COLO668 (cell line): Measurements from ENCODE around the gene DCAF6.

ENCODE experiments used
- DNase-seq: peaks from one replicate; lab custom pipeline; 2025; ENCODE audit not compliant: unreplicated experiment; lab: John Stamatoyannopoulos, UW

DCAF6 gene

DNA sequence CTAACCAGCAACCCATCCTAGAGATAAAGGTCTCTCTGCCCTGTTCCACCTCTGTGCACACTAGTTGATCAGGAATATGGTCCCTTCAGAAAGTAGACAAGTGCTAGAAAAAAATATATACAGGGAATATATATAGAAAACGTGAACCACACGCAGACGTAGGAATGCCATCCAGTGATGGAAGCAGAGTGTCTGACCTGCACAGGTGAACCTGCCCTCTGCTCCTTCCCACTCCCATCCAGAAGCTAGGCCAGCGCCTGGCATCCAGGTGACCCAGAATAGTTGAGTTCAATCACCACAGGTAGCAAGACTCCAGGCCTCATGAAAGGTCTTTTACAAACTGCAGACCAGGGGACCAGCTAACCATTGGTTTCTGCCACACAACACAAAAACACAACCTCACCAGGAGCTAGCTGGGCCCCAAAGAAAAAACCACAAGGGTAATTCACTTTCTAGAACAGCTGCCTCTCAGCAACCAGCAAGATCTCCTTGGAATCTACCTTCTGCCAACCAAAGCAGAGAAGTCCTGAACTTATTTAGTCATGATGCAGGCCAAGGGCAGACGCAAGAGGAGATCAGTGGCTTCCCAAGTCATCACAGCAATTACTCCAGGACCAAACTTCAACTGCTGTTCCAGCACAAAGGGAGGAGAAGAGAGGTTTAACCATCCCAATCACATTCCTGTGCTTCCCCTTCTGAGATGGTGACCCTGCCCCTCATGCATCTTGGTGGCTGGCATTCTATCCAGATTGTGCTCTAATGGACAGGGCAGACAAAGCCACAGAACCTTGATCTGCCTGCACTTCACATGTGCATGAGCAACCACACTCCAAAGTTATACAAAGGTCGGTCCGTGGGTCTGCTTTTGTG lies 147.2 kb downstream of the DCAF6 start:
- no peak for DNase-seq

DNA sequence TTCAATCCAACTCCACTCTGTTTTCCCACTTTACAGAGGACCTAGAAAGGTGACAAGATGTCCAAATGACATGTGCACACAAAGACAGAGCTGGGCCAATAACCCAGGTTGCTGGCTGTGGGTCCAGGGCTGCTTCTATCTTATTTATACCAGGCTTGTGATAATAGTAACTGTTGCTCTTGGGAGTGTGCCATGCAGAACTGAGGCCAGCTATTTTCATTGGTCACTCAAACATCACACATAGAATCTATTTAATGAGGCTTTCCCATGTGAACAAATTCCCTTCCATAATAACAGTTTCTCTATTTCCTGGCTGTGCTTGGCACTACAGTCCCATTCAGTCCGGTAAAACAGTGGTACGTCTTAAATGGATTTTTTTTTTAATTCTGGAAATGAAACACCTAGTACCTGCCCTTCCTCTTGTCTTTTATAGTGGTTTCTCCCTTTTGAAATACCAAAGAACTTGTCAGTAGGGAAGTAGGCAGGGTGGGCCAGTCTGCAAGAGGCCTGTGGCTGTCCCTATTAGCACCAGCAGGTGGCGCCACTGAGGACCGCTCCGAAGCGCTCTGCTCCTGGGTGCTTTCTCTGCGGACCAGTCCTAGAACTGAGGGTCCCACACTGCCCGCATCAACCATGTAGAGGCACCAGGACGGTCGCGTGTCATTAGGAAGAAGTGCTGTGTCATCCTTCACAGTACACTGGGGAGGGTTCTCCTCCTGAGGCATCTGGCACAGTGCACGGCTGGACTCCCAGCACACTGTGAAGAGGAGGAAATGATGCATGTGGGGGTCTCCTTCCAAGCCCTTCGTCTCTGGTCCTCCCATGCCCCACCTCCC lies 148.1 kb downstream of the DCAF6 start:
- peak; percentile 39 for DNase-seq

DNA sequence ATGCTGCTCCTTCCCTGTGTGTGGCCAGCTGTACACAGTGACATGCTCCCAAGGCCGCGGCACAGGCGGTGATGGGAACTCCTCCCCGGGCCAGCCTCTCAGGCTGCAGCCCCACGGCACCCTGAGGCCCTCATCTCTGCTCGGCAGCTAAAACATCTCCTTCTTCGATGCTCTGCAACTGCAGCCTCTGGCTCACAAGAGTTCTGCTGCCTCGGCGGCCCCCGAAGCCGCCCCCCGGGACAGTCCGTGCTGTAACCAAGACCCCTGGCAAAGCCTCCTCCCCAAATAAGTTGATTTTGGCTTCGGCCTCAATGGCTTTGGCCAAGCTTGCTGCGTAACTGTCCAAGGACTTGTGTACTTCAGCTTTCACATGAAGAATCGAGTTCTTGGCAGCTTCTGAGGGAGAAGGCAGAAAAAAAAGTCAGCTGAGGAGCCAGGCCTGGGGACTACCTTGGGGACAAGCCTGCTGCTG lies 149.0 kb downstream of the DCAF6 start:
- DNase-seq = no peak

DNA sequence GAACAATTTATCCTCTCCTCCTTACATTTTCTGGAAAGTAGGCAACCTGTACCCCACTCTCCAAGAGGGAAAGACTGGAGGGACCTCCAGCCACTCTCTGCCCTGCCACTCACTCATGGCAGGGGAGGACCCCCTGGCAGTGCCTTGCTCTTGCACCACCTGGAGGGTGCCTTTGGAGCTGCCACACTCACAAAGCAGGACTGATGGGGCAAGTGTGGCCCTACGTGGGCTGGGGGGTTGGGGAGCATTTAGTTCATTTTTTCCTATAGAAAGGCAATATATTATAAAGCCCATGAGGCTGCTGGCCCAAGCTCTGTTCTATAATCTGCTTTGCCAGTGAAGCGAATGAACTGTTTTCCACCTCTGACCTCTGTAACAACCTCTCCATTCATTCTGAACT lies 150.0 kb downstream of the DCAF6 start:
- no peak for DNase-seq

DNA sequence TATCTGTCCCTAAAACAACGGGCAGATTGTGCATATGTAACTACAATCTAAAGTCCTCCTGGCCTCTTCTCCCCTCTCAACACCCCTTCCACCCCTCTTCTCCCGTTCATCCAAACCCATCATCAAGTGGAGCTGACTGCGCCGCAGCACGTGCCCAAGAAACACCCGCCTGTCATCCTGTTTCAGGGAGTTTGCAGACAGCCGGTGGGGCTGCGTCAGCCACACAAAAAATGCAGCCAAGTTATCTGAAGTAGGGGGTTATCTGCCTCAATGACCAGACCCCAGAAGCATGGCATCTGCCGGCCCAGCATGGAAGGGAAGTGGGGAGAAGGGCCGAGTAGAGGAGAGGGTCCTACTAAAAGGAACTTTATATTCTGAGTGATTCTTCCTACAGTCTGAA lies 151.2 kb downstream of the DCAF6 start:
- DNase-seq = no peak

DNA sequence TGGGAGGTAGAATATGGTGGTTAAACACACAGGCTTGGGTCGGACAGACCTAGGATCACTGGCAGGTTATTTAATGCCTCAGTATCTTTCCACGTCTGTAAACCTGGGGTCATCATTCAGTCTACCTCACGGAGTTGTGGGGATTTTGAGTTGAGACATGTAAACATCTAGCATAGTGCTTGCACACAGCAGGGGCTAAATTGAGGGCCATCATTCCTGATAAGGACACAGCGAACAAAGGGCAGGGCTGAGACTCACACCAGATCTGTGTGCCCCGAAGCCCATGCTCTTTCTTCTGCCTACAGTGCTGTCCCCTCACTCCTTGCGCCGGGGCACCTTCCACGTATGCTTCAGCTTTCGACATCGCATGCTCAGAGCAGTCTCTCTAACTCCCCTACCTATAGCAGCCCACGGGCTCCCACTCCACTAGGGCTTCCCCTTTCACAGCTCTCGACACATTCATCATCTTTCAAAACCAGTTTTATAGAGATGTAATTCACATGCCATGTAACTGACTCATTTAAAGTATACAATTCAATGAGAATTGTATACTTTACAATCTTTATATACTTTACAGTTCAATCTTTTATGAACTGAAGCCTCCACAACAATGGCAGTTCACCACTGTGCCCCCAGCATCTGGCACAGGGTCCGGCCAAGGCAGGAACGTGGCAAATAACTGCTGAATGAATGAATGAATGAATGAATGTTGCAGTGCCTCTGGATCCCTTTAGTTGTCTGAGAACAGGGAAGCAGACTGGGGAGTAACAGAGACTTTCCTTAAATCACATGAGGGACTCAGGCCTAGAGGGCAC lies 152.2 kb downstream of the DCAF6 start:
- no peak for DNase-seq

DNA sequence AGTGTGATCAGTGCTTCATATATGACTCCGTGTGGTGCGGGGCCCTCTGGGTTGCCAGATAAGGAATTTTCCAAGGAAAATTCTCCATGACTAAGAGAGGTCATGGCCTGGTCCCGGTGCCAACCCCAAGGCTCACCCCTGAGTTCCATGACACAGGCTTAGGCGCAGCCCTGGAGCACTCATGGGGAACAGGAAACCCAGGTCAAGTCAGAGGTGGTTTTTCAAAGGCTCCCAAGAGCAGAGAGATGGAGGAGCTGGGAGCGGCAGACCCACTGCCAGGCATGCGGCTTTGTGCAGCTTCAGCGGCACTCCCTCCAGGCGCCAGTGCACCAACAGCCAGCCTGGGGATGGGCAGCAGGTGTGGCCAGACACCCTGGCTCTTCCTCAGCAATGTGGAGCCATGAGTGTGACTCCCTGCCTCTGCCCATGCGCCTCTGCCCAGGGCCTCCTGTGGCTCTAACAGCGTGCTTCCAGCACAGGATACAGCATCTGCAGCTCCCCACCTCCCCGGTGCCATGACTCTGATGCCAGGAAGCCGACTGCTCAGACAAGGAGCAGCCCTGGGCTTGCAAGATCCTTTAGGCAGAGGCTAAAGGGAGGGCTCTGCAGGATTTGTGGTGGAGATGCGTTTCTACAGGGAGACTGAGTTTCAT lies 153.0 kb downstream of the DCAF6 start:
- DNase-seq = no peak

DNA sequence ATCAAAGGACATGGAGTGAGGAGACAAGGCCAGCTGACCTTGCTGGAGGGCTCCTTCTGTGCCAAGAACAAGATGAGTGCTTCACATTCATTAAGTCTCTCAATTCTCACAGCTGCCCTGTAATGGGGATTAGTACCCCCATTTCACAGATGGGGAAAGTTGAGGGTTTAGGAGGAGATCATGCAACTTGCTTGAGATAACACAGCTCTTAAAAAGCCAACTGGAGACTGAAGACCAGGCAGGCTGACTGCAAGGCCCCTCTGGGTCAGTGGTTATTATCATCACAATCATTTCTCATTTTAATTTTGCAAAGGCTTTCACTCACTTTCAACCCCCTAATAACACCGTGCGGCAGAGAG lies 153.5 kb downstream of the DCAF6 start:
- DNase-seq = no peak

DNA sequence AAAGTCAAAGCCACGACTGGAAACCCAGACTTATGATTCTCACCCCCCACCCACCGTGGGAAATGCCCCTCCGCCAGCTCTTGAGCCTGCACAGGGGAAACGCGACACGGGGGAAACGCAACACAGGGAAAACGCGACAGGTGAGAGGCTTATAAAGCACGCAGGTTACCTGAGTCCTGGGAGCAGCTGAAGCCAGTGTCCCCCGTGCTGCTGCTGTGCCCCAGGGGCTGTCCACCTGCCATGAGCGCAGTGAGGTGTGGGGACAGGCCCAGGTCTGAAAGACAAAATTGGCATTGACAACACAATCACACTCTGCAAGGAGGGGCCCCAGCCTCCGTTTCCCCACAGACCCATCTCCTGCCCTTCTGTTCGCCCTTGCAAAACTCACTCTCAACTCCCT lies 153.9 kb downstream of the DCAF6 start:
- DNase-seq = no peak

DNA sequence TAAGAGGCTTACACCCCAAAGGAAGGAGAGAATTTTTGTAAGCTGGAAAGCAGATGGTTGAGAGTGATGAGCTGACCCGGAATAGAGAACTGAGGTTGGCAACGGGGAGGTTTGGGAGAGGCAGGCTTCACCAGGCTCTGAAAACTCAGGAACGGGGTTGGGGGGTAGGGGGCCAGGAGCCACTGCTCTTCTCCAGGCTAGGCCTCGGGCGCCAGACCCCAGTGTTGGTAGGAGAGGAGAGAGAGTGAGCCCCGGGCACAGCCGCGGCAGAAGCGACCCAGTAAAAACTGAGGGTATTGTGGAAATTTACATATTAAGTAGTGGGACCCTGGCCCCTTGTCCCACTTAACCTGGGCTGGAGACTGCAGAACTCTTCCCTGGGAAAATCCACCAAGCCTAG lies 154.6 kb downstream of the DCAF6 start:
- DNase-seq = no peak

DNA sequence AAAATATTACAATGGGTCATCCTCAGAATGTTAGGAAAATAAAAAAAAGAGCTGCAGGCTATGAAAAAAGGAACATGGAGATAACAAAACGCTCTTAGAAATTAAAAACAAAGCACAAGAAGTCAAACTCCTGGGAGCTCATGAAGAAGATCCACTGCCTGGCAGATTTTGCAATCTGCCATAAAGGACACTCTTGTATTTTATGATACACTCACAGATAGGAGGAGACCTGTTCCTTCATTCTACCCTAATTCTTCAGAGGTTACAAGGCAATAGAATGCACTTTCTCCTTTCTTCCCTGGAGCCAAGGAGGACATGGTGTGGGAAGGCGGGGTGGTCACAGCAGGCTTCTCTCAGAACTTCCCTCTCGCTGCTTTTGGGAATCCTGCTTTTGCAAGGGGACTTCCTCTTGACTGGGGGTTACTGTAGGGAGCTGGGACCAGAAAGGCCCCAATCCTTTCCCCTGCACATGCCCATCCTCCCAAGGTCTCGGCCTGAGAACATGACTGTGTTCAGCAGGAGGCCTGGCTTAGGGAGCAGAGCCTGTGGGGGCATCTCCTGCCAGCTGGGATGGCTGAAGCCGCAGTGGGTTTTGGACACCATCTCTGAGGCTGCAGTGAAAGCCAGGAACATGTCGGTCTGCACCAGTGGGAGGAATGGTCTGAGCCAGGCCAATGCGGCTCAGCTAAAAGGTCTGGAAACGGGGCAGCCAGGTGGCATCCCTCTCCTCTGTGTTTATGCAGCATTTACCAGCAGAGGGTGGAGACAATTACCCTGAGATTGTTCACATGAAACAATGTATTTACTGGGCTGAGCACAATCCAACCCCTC lies 155.5 kb downstream of the DCAF6 start:
- no peak for DNase-seq

DNA sequence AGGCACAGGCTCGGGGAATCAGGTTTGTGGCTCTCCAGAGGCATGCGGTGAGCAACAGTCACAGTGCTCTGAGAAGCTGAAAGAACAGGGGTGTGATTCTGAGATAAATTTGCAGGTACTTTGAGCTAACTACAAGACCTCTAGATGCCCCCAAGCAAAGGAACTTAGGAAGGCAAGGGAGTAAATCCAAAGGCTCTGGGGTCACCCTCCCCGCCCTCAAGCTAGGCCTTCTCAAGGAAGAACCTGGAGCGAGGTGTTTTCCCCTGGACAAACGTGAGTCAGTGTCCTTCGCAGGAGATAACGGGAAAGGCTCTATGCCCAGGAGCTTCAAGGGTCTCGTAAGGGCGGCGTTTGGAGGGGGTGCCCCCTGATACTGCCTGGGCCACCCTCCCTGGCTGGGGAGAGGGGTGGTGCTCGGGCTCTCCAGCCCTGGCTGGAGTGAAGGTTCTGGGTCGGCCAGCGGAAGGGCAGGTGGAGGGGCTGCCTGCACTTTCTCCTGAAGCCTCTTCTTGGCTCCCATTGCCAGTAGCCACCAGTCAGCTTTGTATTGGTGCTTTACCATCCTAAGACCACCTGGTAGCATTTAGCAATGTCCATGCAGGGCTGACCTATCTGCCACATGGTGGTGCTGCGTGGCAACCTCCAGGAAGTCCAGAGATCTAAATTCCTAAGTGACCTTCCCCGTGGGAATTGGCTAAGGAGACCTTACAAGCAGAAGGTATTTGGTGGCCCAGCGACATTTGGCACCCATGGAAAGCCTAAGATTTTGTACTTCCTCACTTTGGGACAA lies 156.3 kb downstream of the DCAF6 start:
- peak; percentile 30 for DNase-seq

DNA sequence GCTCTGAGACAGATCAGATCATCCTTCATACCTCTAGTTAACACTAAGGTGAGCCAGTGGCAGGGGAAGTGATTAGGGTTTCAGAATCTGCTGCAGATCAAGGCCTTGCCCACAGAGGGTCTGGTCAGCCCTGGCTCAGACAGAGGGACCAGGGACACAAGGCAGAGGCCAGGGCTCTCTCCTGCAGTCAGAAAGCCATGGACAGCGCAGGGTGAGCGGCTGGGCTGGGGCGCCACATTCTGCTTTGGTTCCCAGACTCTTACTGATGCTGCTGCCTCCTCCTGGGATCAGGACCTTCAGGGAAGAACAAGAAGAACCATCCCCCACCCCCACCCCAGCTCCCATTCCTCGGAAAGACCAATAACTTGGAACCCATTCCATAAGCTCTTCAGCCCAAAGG lies 157.1 kb downstream of the DCAF6 start:
- no peak for DNase-seq

DNA sequence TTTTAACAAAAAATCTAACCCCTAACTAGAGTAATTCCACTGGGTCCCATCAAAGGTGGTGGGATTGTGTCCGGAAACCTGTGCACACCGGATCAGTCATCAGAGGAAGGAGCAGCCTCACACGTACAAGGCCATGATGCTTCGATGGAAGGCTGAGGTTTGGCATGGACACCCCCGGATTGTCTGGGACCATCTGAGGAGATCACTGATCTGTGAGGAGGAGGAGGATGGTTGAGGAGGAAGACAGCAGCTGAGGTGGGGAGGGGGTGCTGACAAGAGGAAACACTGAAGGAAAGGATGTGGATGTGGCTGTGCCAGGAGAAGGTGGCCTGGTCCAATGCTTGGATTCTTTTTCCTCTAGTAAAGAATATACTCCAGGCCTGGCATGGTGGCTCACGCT lies 159.0 kb downstream of the DCAF6 start:
- no peak for DNase-seq

DNA sequence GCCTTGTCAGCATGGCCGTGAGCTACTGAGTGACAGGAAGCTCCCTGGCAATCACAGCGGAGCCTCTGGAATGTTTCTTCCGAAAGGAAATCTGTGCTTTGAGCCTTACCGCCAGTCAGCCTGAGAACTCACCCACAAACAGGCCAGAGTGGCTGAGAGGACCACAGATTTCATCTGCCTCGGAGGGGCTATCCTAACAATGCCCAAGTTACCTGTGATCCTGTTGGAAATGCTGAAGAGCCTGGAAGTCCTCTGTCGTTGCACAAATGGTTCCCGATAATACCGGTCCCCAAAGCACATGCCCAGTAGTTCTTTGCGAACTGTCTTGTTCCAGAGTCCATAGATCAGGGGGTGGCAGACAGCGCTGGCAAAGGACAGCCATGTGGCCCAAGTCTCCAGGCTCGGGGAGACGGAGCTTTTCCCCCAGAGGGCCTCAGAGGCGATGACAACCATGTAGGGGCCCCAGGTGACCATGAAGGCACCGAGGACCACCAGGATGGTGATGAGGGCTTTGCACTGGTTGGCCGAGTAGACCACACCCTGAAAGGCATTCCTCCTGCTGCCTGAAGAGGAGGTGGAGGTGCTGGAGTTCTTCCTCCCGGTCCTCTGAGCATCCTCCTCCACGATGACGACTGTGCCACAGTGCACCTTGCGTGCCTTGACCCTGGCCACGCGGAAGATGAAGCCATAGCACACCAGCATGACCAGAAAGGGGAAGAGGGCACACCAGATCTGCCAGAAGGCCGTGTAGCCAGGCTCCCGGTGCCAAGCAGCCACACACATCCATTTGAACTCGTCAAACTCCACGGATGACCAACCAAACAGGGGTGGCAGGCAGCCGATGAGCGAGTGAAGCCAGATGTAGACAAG lies 160.0 kb downstream of the DCAF6 start:
- DNase-seq = no peak

DNA sequence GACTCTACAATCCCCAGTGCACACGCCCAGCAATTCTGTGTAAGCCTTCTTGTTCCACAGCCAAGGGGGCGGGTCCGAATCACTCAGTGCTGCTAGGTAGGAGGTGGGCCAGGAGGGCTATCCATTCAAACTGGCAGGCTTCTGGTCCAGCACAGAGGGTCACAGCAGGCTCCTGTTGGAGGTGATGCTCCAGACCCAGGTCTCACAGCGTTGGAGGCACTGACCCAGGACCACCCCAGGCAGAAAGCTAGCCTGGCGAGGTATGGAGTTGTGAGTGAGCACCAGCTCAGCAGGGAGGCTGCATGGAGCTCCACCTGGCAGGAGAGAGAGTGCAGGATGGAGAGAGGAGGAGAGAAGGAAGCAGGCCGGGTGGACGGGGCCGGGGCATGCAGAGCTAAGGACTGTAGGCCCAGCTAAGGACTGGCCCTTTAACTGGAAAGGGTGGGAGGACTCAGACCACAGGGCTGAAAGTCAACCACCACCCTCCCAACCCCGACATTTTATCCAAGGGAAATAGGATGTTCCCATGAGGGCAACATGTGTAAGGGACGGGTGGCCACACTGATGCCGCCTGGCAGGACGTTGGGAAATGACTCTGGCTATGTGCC lies 161.5 kb downstream of the DCAF6 start:
- no peak for DNase-seq

DNA sequence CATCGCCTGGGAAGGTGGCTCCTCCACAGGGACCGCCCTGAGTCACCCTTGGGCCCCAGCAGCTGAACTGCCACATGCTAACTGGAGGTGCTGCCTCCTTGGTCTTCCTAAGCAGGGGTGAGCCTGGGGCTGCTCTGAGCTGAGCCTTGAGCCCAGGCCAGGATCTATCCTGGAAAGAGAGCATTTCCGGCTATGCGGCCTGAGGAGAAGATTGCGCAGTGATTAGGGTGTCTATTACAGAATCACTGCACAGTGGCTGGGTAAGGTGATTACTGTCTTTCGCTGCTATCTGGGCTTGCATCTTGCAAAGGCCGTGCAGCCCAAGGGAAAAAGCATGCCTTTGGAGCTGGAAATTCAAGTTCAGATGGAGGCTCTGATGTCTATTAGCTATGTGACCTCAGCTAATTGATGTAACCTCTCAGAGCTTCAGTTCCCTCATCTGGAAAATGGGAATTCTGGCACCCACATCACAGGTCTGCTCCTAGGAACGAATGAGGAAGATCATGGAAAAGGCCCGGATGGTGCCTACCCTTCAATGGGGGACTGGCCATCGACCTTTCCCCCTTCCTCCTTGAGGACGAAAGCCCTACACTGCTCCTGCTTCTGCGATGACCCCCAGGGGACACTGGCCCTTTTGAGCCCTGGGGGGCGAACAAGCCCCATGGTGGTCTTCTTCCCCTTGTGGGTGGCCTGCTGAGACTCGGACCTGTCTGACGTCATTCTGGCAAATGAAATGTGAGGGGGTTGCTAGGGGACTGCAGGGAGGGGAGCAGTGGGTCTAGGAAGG lies 162.2 kb downstream of the DCAF6 start:
- DNase-seq = no peak
